Lung microvascular endothelial cell (primary cell): ENCODE results near the gene WWOX. TPM values are rescaled to one million over a fixed set of nuclear protein-coding genes. Genes with fewer than 3 reads are reported as not detected.

Experiments used
- DNase-seq, 2 donors: peaks; one replicate each; pipeline versions ENCODE4 v3.0.0 to v3.0.0-alpha.2; 2010; ENCODE audit warnings: low read depth in 2 of 2
- total RNA-seq: library from RNA; depleted of rRNA; stranded (reverse); fragments of >200 nt; gene quantifications from 2 replicates; pipeline ENCODE4 v1.2.1, GENCODE V29; 2014

Gene WWOX
- total RNA-seq, 1 donor from 2014 or later: 8.7 TPM

- DNase-seq: no peak
Observed at GRCh38 chr16:78889346-78889745, 789.9 kb downstream of the WWOX start.

GRCh38 chr16:78890373-78890895 lies 791.0 kb downstream of the WWOX start:
- no peak for DNase-seq

GRCh38 chr16:78892951-78893733 lies 793.7 kb downstream of the WWOX start:
- no peak for DNase-seq

- DNase-seq: no peak
Observed at GRCh38 chr16:78894886-78895285, 795.4 kb downstream of the WWOX start.

- DNase-seq: peak in 1 of 2 donors; percentile 3
Observed at GRCh38 chr16:78895681-78896080, 796.2 kb downstream of the WWOX start.

GRCh38 chr16:78896280-78896679 lies 796.8 kb downstream of the WWOX start:
- DNase-seq: no peak

- no peak for DNase-seq
Observed at GRCh38 chr16:78897299-78897698, 797.8 kb downstream of the WWOX start.

- DNase-seq: no peak
Observed at GRCh38 chr16:78900044-78900811, 800.8 kb downstream of the WWOX start.

GRCh38 chr16:78900966-78901365 lies 801.5 kb downstream of the WWOX start:
- no peak for DNase-seq

GRCh38 chr16:78902321-78902720 lies 802.9 kb downstream of the WWOX start:
- no peak for DNase-seq

GRCh38 chr16:78903237-78903636 lies 803.8 kb downstream of the WWOX start:
- no peak for DNase-seq

- DNase-seq: no peak
Observed at GRCh38 chr16:78903843-78904242, 804.4 kb downstream of the WWOX start.

GRCh38 chr16:78906135-78906534 lies 806.7 kb downstream of the WWOX start:
- no peak for DNase-seq

- no peak for DNase-seq
Observed at GRCh38 chr16:78909226-78909625, 809.8 kb downstream of the WWOX start.

GRCh38 chr16:78915811-78916345 lies 816.4 kb downstream of the WWOX start:
- DNase-seq: no peak

- DNase-seq: no peak
Observed at GRCh38 chr16:78916928-78917545, 817.6 kb downstream of the WWOX start.

GRCh38 chr16:78918805-78919305 lies 819.4 kb downstream of the WWOX start:
- DNase-seq: no peak

GRCh38 chr16:78919852-78920251 lies 820.4 kb downstream of the WWOX start:
- DNase-seq: no peak

- DNase-seq: no peak
Observed at GRCh38 chr16:78920621-78921020, 821.2 kb downstream of the WWOX start.

- DNase-seq: peak; percentile 2 to 16
Observed at GRCh38 chr16:78925083-78925767, 825.8 kb downstream of the WWOX start.

- DNase-seq: no peak
Observed at GRCh38 chr16:78926723-78927210, 827.3 kb downstream of the WWOX start.
